G401.6 (cell line): ENCODE data around the gene NATD1.

Experiments used
- FAIRE-seq: peaks from 2 replicates; lab custom pipeline; 2012; peaks lifted over from hg19 to GRCh38; lab: Jason Lieb, UNC

Gene NATD1

DNA sequence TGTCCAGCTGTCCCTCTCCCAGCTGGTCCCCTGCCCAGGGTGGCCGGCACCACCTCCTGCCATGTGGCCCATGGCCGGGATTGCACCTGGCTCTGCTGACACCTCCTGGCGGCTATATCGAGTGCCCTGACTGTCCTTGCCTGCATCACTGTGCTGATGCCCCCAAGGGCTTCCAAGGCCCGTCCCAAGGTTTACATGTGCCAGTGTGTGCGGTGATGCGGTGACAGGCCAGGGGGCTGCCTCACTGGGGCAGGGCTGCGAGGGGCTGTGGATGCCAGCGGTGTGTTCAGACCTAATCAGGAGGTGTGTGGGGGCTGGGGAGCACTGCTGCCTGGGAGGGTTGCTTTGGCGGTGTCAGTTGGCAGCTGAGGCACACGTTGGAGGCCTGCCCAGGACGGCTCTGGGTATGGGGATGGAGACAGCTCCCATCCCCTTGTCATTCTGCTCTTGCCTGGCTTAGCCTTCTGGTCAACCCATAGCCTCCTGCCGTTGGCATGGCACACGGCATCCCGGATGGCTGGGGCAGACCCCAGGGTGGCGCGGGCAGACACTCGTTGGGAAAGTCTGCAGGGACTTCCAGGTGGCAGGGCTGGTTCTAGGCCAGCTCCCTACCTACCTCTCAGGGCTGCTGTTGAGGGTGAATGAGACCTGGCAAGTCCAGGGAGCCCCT lies 36.8 kb upstream of the NATD1 start:
- FAIRE-seq = no peak

DNA sequence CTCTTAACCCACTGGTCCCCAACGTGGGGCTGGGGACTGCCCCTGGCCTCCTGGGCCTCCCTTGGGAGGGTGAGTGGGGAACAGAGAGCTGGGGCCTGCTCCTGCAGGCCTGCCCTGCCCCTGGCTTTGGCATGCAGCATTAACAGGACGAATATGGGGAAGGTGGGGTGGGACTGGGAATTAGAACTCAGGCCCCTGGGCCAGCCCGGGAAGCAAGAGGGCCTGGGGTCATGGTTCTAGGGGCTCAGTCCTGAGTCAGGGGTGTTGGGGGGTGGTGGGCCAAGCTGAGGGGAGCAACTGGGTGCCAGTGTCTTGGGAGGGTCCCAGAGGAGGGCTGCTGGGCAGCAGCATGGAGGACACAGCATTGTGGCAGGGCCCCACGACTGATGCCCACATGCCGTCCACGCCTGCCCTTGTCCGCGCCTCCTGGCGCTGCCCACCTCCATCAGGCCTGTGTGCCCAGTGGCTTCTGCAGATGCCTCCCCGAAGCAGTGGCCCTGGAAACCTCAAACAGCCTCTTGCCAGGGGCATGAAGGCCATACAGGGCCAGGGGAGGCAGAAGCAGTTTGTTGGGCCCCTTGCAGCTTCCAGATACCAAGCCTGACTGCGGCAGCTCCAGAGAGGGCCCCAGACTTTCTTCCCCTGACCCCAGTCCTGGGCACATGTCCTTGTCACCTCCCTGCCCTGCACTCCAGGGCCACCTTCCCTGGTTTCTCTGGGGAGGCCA lies 36.1 kb upstream of the NATD1 start:
- no peak for FAIRE-seq

DNA sequence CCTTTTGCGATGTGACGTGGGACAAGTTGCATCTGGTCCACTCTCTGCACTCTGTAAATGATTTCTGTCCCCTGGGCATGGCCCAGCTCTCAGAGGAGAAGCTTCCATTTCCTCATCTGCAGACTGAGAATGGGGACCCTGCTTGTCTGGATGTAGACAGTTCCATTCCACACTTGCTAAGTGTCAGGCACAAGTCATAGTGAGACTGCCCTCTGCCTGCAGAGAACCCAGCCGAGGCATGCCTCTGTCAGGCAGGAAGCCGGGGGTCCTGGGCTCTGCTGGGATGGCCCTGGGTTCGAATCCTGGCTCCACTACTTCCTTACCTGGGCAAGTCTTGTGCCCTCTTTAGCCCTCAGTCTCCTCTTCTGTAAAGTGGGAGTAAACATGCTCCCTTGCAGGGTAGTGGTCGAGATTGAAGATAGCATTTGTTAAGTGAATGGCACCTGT lies 35.4 kb upstream of the NATD1 start:
- FAIRE-seq = no peak

DNA sequence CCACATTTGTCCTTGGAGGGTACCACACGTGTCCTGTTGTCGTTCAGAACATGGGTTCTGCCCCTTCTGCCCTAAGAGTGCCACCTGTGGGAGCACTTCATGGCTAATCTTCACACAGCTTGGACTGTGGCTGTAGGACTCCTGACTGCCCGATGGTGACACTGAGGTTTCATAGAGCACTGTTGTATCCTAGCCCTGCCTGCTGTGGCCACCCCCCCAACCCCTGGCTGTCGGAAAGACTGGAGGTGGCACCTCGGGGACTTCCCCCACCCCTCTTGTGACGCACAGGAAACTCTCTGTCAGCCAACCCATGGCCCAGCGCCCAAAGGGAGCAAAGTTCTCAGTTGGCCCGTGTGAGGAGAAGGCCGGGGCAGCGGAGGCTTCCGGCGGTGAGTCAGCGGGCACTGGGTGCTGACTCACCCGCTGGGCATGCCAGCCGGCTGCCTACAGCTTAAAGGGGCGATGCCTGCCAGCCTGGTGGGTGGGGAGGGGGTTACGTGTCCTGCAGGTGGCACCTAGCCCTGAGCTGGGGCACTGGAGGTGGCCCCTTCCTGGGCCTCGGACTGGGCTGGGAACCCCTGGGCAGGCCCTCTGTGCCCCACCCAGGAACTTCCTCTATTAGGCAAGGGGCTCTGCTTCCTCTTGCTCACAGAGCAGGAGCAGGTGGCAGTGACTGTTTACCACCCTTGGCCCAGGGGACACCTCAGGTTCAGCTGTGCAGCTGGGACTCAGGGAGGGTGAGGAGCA lies 34.7 kb upstream of the NATD1 start:
- FAIRE-seq = peak; percentile 44

DNA sequence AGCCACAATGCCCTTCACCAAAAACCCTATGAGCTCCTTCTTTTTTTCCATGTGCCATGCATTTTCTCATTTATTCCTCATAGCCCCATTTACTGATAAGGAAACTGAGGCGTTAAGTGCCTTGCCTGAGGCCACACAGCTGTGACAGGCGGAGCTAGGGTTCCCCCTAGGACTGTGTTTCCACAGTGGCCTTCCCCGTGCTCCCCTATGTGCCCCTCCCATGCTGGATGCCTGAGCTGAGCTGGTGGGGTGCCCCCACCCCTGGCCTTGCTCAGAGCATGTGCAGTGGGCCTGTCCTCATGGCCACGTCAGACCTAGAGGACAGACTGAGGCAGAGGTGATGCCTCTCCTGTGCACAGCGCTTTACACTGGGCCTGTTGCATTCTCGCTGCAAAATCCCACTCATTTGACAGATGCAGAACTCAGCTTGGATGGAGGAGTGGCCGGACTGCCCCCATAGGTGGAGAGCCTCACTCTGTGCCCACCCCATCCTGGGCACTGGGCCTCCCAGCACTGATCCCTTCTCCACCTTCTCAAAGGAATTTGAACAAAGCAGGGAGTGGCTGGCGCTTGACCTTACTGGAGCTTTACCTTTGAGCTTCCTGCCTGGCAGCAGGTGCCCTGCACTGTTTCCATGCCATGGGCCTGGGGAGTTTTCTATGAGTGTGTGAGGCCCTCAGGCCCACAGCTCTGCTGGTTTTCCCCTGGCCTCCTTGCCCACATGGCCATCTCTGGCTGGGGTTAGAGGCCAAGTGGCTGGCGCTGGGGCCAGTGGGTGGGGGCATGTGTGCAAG lies 33.9 kb upstream of the NATD1 start:
- FAIRE-seq = no peak

DNA sequence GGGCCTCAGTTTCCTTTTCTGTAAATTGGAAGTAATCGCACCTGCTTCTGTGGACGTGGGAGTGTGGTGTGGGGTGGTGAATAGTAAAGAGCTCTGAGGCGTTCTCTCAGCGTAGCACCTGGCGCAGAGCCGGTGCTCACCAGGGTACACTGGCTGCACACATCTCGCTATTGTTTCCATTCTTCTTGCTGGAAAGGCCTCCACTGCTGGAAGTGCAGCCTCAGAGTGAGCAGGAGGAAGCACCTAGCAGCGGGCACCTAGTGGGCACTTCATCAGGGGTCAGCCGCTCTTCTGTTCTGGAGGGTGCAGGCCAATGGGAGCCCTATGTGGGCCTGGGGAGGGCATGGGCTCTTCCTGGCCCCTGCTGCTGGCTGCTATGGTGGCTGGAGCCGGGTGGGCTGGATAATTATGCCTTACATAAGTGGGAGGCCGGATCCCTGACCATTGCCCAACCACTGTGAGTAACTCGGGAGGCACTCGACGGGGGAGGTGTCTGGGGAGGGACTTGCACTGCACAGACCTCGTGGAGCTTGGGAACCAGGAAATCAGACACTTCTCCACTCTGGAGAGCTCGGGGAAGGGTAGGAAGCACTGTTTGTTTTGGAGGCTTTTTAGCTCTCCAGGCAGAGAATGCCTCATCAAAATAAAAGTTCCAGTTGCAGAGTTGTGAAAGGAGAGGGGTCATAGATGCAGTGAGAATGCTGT lies 33.0 kb upstream of the NATD1 start:
- peak; percentile 88 for FAIRE-seq

DNA sequence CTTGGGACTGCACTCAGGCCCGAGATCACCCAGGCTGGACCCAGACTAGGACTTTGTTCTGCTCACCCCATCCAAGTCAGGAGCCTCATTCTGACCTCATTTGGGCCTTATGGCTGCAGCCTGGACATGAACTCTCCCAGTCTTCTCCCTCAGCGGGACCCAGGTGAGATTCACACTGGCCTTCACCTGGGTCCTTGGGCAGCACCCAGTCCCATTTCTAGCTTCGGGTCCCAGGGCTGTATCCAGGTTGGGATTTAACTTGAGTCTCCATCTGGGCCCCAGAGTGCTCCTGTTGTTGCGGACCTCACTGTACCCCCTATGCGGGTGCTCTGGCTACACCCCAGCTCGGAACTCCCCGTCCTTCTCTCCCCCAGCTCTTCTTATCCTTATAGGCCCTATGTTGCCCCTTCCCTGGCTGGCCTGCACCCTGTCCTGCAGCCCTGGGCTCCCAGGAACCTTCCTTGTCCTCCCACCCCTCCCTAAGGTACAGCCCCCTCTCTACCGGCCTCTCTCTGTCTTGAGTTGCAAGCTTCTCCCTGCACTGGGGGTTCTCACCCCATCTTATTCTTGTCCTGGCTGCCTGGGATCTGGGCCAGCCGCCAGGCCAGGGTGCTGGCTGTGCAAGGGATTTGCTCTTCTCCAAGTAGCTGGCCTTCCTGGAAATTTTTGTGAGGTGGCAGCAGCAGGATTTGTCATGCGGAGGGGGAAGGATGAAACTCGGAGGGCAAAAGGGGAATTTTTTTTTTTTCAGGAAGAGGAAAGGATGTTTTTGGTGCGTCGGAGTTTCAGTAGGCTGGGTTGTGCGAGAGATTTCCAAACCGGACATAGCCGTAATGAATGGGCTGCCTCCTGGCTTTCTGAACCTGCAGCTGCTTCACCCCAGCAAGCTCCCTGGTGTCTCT lies 32.2 kb upstream of the NATD1 start:
- no peak for FAIRE-seq

DNA sequence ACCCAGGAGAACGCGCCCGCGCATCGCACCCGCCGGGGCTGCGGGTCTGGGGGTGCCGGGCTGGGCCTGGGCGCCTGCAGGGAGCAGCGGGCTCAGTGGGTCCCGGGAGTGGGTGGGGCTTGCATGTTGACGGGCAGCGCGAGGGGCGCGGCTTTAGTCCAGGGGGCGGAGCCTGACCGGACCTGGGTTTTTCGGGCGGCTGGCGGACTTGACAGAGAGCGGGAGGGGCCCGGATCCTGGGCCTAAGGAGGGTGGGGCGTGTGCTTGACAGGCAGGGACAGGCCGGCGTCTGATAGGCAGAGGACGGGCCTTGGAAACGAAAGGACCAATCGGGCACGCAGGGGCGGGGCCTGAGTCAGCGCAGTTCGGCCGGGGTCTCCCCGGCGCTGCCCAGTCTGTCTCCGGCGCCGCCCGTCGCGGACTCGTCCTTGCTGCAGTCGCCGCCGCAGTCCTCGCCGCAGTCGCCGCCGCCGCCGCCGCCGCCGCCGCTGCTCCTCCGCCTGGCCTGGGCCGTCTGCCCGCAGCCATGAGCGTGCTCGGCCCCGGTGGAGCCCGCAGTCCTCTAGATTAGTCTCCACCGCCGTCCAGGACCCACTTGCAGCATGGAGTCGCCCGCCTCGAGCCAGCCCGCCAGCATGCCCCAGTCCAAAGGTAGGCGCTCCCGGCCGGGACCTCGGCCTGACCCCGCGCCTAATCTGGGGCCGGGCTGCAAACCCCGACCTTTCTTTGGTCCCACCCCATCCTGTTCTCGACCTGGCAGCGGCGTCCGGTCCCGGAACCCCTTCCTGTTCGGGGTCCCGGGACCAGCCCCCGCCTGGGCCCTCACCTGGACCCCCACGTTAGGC lies 31.3 kb upstream of the NATD1 start, which contains the start of gene MAP2K3:
TSS of gene MAP2K3 (plus strand) at position 393 of the 845 bp plus-strand sequence. CDS start at position 603, 210 bp downstream.
- FAIRE-seq = peak; percentile 98

DNA sequence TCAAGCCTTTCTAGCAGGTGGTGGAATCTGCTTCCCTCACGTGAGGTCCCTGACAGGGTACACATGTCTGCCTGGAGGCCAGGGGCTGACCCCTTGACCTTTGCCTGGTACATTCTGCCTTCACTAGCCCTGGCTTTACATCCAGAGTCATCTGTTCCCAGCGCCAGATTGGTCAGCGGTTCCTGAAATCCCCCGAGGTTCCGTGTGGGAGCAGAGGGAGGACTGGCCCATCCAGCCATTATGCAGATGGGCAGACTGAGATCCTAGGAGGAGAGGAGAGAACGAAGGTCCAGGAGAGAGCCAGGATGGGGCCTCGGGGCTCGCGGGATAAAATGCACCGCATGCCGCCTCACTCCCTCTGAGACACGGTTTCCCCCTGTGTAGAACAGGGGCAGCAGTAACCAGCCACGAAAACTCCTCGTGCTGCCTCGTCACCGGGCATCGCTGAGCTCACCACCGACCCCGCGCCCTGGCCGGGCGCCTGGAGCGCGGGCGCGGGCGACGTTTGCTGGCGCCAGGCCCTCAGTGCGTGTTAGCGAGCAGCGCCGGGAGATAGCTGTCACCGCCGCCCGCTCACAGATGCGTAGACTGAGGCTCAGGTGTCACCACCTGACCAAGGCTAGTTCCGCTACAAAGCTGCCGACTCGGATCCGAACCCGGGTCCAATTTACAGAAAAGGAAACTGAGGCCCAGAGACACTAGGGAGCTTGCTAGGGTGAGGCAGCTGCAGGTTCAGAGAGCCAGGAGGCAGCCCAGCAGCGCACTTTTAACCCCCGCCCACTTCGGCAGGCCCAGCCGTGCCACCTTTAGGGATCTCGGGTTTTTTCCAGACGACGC lies 30.5 kb upstream of the NATD1 start:
- no peak for FAIRE-seq

DNA sequence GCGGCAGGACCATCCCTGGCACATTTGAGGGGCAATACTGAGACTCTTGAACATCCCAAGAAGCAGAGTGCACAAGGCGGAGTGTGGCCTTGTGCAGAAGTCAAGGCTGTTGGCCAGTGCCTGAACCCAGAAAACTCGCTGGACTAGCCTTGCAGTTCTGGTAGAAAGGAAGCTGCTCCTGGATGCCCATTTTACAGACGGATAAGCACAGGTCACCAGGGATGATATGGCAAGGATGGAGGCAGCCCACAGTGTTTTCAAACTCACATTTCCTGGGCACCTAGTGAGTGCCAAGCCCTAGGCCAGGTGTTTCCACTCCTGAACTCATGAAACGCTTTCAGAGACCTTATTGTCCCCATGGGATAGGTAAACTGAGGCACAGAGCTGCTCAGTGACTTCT lies 29.6 kb upstream of the NATD1 start:
- no peak for FAIRE-seq

DNA sequence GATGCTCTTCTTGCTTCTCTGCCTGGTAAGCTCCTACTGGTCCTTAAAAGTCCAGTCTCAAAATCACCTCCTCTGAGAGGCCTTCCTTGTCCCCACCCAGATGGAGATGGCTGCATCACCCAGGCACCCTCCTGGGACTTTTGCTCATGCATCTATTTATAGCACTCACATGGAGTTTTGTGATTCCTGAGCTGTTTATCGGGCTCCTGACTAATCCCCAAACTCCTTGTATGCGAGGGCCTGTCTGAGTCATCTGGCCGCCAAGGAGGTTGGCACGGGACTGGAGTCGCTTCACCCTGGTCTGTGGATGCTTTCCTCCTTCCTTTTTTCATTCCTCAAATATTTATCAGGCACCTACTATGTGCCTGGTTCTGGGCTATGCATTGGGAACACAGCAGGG lies 29.0 kb upstream of the NATD1 start:
- FAIRE-seq = no peak

DNA sequence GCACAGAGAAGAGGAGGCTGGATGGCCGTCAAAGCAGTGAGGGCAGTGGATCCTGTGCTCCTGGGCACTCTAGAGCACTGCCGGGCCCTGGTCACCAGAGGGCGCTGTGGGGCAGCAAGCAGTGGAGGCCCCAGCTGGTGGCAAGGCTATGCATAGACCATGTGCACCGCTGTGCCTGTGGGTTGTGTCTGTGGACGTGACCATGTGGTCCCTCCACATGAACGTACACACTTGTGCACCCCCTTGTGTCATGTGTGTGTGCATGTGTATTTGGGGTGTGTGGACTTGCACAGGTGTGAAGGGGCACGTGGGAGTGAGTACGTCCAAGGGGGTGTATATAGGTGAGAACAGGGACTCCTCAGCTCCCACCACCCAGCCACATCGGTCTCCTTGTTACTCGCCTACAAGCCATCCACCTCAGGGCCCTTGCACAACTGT lies 26.9 kb upstream of the NATD1 start:
- FAIRE-seq = peak; percentile 8

DNA sequence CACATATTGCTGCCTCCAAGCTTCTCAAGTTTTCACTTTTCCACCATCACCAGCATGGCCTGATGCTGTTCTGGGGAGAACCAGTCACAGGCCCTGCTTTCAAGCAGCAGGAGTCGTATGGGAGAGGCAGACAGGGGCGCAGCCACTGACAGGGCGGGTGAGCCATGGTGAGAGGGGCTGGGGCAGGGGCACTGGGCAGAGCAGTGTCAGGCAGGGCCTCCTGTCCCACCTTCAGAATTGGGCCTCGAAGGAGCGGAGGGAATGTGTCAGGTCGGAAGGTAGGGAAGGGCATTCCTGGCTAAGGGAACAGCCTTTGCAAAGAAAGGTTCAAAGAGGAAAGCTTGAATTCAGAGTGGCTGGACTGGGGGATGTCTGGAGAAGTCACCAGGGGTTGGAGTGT lies 26.4 kb upstream of the NATD1 start:
- FAIRE-seq = no peak

DNA sequence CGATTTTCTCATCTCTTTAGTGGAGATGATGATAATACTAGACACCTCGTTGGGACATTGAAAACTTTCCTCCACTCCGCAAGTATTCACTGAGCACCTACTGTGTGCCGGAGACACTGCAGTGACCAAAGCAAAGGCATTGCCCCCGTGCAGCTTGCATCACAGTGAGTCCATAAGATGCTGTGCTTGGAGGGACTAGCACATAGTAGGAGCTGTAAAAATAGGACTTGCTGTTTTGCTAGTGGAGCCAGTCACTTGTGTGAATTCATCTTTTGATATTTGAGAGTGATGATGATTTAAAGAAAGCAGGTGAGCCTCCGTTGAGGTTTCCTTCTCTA lies 26.0 kb upstream of the NATD1 start:
- no peak for FAIRE-seq

DNA sequence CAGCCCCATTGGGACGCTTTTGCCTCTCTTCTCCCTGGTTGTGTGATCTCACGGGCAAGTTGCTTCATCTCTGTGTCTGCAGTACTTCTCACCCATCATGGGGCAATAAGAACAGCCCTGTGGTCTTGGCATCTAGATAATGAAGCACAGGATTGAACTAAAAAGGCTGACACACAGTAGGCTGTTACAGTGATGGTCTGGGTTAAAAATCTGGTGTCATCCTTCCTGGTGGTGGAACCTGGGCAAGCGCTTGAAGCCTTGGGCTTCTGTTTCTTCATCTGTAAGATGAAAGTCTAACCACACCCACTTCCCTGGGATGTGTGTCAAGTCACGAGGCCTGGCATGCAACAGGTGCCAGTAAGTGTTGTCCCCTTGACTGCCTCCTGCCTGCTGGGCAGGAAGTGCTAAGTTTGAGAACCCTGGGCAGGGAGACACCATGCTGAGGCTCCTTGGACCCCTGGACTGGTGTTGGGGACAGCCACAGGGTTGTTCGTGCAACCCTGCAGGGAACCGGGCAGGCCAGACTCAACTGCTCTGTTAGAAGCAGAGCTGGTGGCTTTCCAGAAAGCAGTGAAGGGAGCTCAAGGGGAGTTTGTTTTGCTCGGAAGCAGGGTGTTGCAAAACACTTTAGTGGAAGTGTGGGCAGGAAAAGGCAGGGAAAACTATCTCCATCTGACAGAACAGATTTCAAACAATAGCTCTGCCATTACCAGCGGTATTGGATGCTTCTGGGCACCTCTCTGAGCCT lies 25.4 kb upstream of the NATD1 start:
- FAIRE-seq = no peak

DNA sequence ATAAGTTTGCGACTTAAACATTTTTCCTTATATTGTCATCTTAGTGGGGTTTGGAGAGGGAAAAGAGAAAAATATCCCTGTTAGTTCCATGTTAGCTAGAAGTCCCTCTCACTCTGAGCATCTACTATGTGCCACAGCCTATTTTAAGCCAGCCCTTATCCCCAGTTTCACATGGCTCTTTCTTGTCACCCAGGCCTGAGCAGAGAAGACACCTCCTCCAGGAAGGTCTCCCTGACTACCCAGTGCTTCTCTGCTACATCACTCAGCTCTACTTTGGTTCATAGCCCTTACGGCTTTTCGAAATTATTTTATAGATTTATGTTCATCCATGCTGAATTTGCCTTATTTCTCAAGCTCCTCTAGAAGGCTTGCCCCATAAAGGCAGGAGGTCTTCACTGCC lies 24.1 kb upstream of the NATD1 start:
- no peak for FAIRE-seq

DNA sequence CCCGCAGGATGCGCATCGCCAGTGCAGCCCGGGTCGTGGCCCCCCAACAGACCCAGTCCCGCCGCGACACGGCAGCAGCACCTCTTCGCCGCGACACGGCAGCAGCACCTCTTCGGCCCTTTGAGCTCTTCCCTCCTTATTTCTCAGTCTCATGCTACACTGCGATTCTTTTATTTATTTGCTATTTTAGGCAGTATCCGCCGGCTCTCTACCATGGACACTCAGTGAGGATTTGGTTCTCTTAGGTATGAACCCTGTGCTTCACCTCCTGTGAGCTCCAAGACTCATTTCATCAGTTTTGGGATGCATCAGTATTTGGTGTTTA lies 23.0 kb upstream of the NATD1 start:
- no peak for FAIRE-seq

DNA sequence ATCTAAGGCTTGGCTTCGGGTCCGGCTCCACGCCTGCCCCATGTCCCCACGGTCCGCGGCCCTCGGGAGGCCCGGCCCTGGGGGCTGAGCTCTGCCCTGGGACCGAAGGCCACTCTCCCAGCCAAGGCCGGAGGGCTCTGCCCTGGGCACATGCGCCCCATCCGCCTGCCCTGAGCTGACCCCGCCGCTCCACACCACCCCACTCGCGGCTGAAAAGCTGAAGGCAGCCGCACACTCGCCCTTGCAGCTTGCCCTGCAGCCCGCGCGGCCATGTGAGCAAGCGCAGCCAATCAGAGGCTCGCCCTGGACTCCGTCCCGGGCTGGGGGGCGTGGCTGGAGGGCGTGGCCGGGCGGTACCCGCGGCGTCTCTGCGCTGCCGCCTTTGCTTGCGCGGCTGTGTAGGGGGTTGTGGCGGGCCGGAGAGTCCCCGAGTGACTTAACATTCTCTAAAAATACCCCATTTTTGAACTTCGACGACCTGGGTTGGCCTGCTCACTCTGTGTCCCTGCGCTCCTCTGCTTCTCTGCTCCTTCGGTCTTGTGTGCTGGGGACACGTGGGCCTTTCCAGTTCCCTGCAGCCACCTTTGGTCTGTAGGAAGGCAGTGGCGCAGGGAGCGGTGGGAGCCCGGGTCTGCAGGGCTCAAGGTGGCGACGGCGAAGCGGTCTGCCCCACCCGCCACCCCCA lies 22.5 kb upstream of the NATD1 start:
- peak; percentile 37 for FAIRE-seq
